WTC11 (cell line): ENCODE measurements around the gene SLC29A3.

Experiments
- CTCF ChIP-seq: fragments of 200-600 bp; IDR thresholded peaks from 2 replicates; pipeline ENCODE4 v1.8.0; 2022; ENCODE audit warnings: antibody characterized with exemption
- E2F1 ChIP-seq: sonication (generic); formaldehyde crosslinking; IDR thresholded peaks from 2 replicates; pipeline ENCODE4 v1.8.0; 2022; ENCODE audit warnings: mild to moderate bottlenecking, missing genetic modification reagents
- JUN ChIP-seq: sonication (generic); formaldehyde crosslinking; IDR thresholded peaks from 2 replicates; pipeline ENCODE4 v1.8.0; 2023; ENCODE audit warnings: mild to moderate bottlenecking, missing genetic modification reagents
- USF2 ChIP-seq: sonication (generic); formaldehyde crosslinking; IDR thresholded peaks from 2 replicates; pipeline ENCODE4 v1.8.1; 2023; ENCODE audit warnings: mild to moderate bottlenecking, missing genetic modification reagents, moderate library complexity

- no peak for TF ChIP-seq CTCF
- no peak for TF ChIP-seq E2F1
- TF ChIP-seq JUN (CRISPR knock-in tag) = no peak
- TF ChIP-seq USF2 (CRISPR knock-in tag) = no peak
These were observed 47.6 kb downstream of the SLC29A3 start for GRCh38 chr10:71366690-71367089.
